ENCODE data around the gene EIF3L.

Gene EIF3L

GRCh38 chr22:37817705-37818408 is 31.4 kb upstream of the EIF3L start:
- DNase-seq = peak; percentile 56

- DNase-seq = peak; percentile 19
These were observed 30.7 kb upstream of the EIF3L start for GRCh38 chr22:37818409-37819104.

GRCh38 chr22:37819105-37819433 is 30.1 kb upstream of the EIF3L start:
- DNase-seq = no peak

DNA sequence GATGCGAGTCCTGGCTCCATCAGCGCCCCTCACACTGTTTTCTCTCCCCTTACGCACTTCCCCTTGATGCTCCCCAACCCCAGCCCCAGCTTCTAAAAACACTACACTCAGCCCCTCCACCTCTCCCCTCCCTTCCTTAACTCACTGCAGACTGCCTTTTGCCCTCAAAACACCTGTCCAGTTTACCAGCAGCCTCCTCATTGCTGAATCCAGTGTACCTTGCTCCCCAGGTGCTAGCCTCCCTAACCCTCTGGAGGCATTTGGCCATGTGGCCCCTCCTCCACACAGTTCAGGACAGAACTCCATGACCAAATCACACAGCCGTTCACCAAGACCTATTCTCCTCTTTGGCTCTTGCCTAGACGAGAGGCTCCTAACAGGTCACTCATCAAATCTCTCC is 28.9 kb upstream of the EIF3L start:
- DNase-seq = no peak

- no peak for DNase-seq
These were observed 27.0 kb upstream of the EIF3L start for GRCh38 chr22:37822079-37822833.

DNA sequence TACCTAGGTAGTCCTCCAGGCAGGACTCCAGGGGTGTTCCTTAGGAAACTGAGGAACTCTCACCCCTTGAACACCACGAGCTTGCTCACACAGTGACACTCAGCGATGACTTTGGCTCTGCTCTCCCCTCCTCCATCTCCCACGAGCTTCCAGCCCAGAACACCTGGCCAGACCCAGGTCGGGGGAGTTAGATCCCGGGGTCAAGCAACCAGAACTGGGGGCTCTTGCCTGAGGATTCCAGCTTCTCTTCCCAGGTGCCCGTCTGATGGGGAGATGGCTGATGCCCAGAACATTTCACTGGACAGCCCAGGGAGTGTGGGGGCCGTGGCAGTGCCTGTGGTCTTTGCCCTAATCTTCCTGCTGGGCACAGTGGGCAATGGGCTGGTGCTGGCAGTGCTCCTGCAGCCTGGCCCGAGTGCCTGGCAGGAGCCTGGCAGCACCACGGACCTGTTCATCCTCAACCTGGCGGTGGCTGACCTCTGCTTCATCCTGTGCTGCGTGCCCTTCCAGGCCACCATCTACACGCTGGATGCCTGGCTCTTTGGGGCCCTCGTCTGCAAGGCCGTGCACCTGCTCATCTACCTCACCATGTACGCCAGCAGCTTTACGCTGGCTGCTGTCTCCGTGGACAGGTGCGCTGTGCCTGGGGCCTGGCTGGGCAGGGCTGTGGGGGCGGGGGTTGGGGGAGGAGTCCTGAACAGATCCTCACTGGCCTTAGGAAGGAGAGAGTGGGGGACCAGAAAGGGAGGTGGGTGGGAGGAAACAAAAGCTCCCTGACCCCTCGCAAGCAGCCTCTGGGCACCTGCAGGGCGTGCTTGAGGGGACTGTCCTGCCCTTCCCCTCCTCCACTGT is 25.9 kb upstream of the EIF3L start, which contains the start of gene GALR3:
Gene GALR3, plus strand, starts transcription at position 249 of the 852 bp plus-strand sequence. Its CDS starts 25 bp downstream, at position 274.
- no peak for DNase-seq

GRCh38 chr22:37824674-37825641 is 24.3 kb upstream of the EIF3L start:
- no peak for DNase-seq

DNA sequence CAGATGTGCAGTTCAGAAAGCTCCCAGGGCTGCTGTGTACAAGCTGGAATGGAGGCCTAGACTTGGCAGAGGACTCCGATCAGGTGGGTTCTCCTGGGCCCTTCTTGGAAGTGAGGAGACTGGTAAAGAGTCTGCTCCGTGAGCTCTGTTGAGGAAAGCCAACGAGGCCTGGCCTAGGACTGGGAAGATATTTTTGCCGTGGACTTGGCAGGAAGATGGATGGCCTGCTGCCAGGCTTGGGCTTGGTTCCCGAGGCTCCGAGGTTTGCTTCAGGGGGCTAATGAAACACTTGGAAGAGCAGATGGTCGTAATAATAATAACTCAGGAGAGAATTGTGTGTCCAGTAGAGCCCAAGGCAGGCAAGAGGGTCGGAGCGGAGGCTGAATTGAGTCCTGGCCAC is 22.2 kb upstream of the EIF3L start:
- no peak for DNase-seq

DNA sequence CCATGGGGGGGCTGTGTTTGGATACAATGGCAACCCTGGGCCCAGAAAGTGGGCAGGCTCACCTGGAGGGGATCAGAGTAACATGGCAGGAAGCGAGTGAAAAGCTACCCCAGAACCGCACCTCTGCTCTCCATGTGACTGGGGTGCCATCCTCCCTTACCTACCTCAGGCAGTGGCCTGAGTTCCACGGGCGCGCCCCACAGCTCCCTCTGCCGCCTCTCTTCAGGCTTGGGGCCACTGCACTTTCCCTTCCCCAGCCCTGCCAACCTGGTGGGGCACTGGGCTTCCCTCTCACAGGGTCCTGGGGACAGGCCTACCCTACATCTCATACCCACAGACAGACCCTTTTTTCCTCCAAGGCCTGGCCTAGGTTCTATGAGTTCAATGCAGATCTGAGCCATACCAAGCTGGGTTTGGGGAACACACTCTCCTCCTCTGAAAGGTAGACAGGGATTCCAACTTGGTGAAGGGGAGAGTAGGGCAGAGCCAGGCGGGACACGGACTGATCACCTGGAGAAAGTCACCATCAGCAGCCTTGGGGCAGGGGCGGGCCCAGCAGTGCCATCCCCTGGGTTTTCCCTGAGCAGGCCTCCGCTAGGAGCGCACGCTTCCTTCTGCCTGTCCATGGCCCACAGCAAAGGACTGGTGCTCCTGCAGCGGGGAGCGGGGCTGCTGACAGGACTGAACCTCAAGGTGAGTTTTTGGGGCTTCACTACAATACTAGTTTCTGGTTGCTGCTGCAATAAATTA is 19.0 kb upstream of the EIF3L start:
- DNase-seq = no peak

- DNase-seq = no peak
These were observed 17.7 kb upstream of the EIF3L start for GRCh38 chr22:37831472-37831871.

- DNase-seq = no peak
These were observed 17.0 kb upstream of the EIF3L start for GRCh38 chr22:37832022-37832857.

- no peak for DNase-seq
These were observed 7.0 kb upstream of the EIF3L start for GRCh38 chr22:37842015-37842793.

DNA sequence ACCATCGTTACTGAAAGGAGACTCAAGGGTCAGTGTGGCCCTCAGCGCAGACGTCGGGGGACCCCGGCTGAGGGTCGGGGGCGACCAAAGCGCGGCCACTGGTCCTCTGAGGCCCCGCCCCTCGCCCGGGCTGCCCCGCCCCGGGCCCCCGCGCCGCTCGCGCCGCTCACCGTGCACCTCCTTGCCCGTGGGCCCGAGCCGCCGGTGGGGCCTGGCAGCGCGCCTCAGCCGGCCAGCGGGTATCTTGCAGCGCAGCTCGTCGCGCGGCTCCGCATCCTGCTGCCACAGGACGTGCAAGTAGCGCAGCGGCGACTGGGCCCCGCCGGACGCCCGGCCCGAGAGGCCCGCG is 5.5 kb upstream of the EIF3L start:
- DNase-seq = no peak

DNA sequence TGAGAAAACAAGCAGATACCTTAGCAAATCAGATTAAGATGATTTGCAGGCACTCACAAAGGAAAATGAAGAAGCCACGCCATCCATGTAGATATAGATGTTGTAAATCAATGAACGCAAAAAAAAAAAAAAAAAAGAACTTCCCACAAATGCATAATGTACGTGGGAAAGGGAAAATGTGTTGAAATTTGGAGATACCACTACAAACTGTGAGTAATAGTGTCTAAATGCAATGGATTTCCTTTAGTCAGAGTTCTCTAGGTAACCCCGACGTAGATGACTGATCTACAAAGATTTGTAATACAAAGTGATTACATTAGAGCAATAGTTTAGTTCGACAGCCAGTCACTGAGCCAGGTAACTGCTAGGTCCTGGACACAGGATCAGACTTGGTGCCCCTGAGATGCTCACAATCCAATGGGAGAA is 4.3 kb upstream of the EIF3L start:
- no peak for DNase-seq

DNA sequence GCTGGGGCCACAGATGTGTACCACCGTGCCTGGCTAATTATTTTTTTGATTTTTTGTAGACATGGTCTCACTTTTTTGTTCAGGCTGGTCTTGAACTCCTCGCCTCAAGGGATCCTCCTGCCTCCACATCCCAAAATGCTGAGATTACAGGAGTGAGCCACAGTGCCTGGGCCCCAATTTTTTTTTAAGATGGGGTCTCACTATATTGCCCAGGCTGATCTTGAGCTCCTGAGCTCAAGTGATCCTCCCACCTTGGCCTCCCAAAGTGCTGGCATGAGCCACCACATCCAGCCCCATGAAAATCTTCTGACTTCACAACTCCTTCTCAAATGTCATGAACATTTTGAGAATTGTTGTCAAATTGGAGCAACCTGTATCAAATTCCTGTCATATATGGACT is 2.8 kb upstream of the EIF3L start:
- DNase-seq = no peak

- DNase-seq = no peak
These were observed 581 bp upstream of the EIF3L start for GRCh38 chr22:37848587-37849088.

- DNase-seq = no peak
These were observed 1.6 kb downstream of the EIF3L start for GRCh38 chr22:37850801-37851200.

GRCh38 chr22:37852418-37852817 is 3.2 kb downstream of the EIF3L start:
- DNase-seq = no peak

DNA sequence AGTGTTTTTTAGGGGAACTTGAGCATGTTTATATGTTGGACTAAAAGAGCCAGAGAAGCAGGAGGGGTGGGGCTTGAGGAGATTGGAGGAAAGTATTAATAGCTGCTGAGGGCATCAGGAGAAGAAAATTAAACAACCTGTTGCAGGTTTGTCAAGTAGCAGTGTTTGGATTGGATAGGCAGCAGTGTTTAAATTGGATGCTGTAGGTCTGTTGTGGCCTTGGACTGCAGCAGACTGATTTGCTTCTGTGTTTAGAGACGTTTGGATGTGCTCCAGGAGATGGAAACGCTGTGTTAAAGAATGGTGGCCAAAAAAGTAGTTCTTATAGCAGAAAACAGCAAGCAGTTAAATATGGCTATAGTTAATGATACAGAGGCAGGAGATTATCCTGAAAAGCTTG is 5.7 kb downstream of the EIF3L start:
- no peak for DNase-seq
